Testis (tissue), 3 donors: Measurements from ENCODE around the gene ZNF774. TPM values are rescaled to one million over a fixed set of nuclear protein-coding genes. Genes with fewer than 3 reads are reported as not detected.

Source experiments
- DNase-seq: peaks from one replicate; pipeline ENCODE4 v3.0.0-alpha.2; 2019
- H3K27ac ChIP-seq, 2 donors: fragments of 200-600 bp; sonication (generic); one replicate each; pipeline ENCODE4 v1.5.1; 2019
- H3K27me3 ChIP-seq: fragments of 200-600 bp; sonication (generic); one replicate; pipeline ENCODE4 v1.5.1; 2019
- H3K36me3 ChIP-seq: fragments of 200-600 bp; sonication (generic); one replicate; pipeline ENCODE4 v1.5.1; 2017; ENCODE audit warnings: low read depth; ENCODE audit errors: missing control alignments
- H3K4me1 ChIP-seq: fragments of 200-600 bp; sonication (generic); one replicate; pipeline ENCODE4 v1.5.1; 2019
- H3K4me3 ChIP-seq, 2 donors: fragments of 200-600 bp; sonication (generic); one replicate each; pipeline ENCODE4 v1.5.1; 2017 to 2019
- H3K9me3 ChIP-seq: fragments of 200-600 bp; sonication (generic); one replicate; pipeline ENCODE4 v1.5.1; 2017
- CTCF ChIP-seq, 3 experiments: fragments of 450-650 bp in 2 of 3; fragments of 200-600 bp in 1 of 3; sonication (generic) in 1 of 3; IDR thresholded peaks; one replicate each; pipeline ENCODE4 v1.5.1; 2016 to 2019; ENCODE audit warnings: antibody characterized with exemption in 3 of 3, mild to moderate bottlenecking in 2 of 3, moderate library complexity in 1 of 3
- POLR2A ChIP-seq: fragments of 450-650 bp; IDR thresholded peaks from one replicate; pipeline ENCODE4 v1.6.1; 2017; ENCODE audit warnings: antibody characterized with exemption, mild to moderate bottlenecking, moderate library complexity
- WGBS, 2 donors: methylation state at CpG; one replicate each; pipeline ENCODE4 v1.1.5; 2018; 5-methylcytosine and 5-hydroxymethylcytosine counted together
- intact Hi-C: fragments of 100-400 bp; cut with DNase I; formaldehyde crosslinking; loops from one replicate; pipeline ENCODE4 v1.15.1; 2023; ENCODE audit warnings: low total_unique reads
- polyA plus RNA-seq: library from polyadenylated mRNA; stranded (reverse); fragments of 350-450 nt; fragmentation: Illumina TruSeq; extraction: RNeasy Lipid Tissue Mini Kit (QIAGEN cat#74804); gene quantifications from one replicate; pipeline ENCODE4 v1.2.3, GENCODE V29; 2014; ENCODE audit warnings: low read depth, low replicate concordance; ENCODE audit not compliant: insufficient read depth
- total RNA-seq, 2 donors: library from RNA; depleted of rRNA; stranded (reverse); fragments of >200 nt; gene quantifications; one replicate each; pipeline ENCODE4 v1.2.3, GENCODE V29; 2016

The ZNF774 gene
- total and polyA plus RNA-seq, 3 donors from 2014 or later, result 2.5 to 8.7 (median 5.6) TPM

- 83 to 94% methylated on average over 6 of the region's 6 CpGs for WGBS, 2 donors
- no peak overlapping the region for H3K4me3 ChIP-seq
- no peaks in the 10 kb centered on the region for H3K36me3 ChIP-seq
- no peaks in the 10 kb centered on the region for H3K9me3 ChIP-seq
- no peaks in the 10 kb centered on the region for H3K27me3 ChIP-seq
- no peak for TF ChIP-seq POLR2A
- no peak for TF ChIP-seq CTCF (IDR thresholded peaks at IDR 0.05)
- no peak for DNase-seq
- intact Hi-C loops, result no loop called here
- H3K27ac ChIP-seq, result no peak overlapping the region
- no peaks in the 10 kb centered on the region for H3K4me1 ChIP-seq
Observed at GRCh38 chr15:90348456-90348855, 3.6 kb upstream of the ZNF774 start.

GRCh38 chr15:90349072-90349471 is 3.0 kb upstream of the ZNF774 start:
- intact Hi-C loops, result no loop called here
- no peaks in the 10 kb centered on the region for H3K9me3 ChIP-seq
- no peaks in the 10 kb centered on the region for H3K4me1 ChIP-seq
- TF ChIP-seq CTCF (IDR thresholded peaks at IDR 0.05) (no peak), POLR2A (no peak)
- H3K27ac ChIP-seq, result no peak overlapping the region
- peak overlapping the region in 1 of 2 donors; percentile 34 for H3K4me3 ChIP-seq
- peak; percentile 27 for DNase-seq
- no peaks in the 10 kb centered on the region for H3K36me3 ChIP-seq
- WGBS, 2 donors, result 60 to 75% methylated on average over 15 to 21 of the region's 21 CpGs
- H3K27me3 ChIP-seq, result no peaks in the 10 kb centered on the region

GRCh38 chr15:90349821-90350220 is 2.3 kb upstream of the ZNF774 start:
- H3K27me3 ChIP-seq, result no peaks in the 10 kb centered on the region
- no peak for DNase-seq
- no peak overlapping the region for H3K27ac ChIP-seq
- H3K9me3 ChIP-seq, result no peaks in the 10 kb centered on the region
- intact Hi-C loops, result no loop called here
- no peaks in the 10 kb centered on the region for H3K36me3 ChIP-seq
- WGBS, 2 donors, result 75 to 83% methylated on average over 9 of the region's 9 CpGs
- H3K4me3 ChIP-seq, result no peak overlapping the region
- TF ChIP-seq CTCF (IDR thresholded peaks at IDR 0.05) (no peak), POLR2A (no peak)
- H3K4me1 ChIP-seq, result no peaks in the 10 kb centered on the region

GRCh38 chr15:90351479-90352106 is 491 bp upstream of the ZNF774 start:
- peak overlapping the region; percentile 64 to 87 for H3K4me3 ChIP-seq
- no peaks in the 10 kb centered on the region for H3K36me3 ChIP-seq
- intact Hi-C loops, result no loop called here
- WGBS, 2 donors, result 24 to 25% methylated on average over 23 to 25 of the region's 25 CpGs
- TF ChIP-seq POLR2A (no peak), CTCF (IDR thresholded peaks at IDR 0.05) (no peak)
- H3K9me3 ChIP-seq, result no peaks in the 10 kb centered on the region
- DNase-seq, result no peak
- H3K4me1 ChIP-seq, result no peaks in the 10 kb centered on the region
- H3K27me3 ChIP-seq, result no peaks in the 10 kb centered on the region
- no peak overlapping the region for H3K27ac ChIP-seq

- intact Hi-C loops, result no loop called here
- Histone ChIP-seq H3K27me3 (no peaks in the 10 kb centered on the region), H3K4me1 (no peaks in the 10 kb centered on the region), H3K9me3 (no peaks in the 10 kb centered on the region), H3K27ac (no peak overlapping the region), H3K4me3 (no peak overlapping the region), H3K36me3 (no peaks in the 10 kb centered on the region)
- TF ChIP-seq POLR2A, result no peak
- TF ChIP-seq CTCF (IDR thresholded peaks at IDR 0.05), result no peak
- no peak for DNase-seq
- WGBS, 2 donors, result 88 to 100% methylated on average over 2 of the region's 2 CpGs
Observed at GRCh38 chr15:90354986-90355385, 2.9 kb downstream of the ZNF774 start.
